HS-5 (cell line): ENCODE data around the gene ARHGAP15.

Experiments
- DNase-seq: peaks from one replicate; pipeline ENCODE4 v3.0.0-alpha.2; 2012; ENCODE audit warnings: low read depth

Gene ARHGAP15

DNA sequence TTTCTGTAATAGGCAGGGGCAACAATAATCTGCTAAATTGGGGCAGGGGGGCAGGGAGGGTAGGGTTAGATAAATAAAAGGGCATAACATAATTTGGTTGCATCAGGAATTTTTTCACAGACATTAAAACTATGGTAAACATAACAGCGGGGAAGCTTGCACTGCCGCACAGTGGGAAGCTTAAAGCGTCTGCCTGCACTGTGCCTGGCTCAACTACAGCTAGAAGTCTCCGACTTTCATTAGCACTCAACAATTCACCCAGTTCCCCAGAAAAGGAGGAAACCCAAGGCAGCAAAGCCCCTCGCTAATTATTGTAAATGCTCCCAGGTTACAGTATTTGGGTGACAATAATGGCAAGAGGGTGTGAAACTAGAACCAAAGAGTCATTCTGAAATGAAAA, 562.9 kb downstream of the ARHGAP15 start:
- no peak for DNase-seq

DNA sequence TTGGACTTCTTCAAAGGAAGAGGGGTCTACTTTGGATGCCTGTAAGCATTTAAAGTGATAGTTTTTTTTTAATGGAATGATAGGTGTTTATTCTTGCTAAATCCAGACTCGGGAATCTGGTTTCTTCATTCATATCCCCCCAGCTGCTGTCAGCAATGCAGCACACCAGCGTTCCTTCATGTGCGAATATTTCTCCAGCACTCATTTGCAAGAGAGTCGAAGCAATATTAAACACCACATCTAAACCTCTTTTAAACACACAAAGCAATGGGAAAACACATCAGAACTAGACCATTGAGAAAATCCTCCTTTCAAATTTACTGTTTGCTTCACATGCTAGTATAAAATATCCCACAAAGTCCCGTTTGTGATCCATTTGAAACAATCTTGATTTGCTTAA, 563.7 kb downstream of the ARHGAP15 start:
- DNase-seq: no peak

DNA sequence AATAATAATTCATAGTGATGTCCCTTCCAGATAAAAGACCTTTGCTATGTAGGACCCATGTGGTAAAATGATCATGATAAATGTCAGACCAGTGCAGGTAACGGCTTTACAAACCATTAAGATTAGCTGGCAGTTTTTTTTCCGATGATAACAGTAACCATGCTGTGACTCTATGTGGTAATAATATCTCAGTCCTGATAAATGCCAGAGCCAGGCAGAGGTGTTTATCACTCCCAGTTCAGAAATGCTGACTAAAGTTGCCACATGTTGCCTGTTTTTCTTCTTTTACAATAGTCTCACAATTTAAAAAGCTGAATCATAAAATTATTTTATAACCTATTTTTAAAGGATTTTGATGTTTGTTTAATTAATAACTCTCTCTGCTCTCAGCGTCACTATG, 565.1 kb downstream of the ARHGAP15 start:
- no peak for DNase-seq

DNA sequence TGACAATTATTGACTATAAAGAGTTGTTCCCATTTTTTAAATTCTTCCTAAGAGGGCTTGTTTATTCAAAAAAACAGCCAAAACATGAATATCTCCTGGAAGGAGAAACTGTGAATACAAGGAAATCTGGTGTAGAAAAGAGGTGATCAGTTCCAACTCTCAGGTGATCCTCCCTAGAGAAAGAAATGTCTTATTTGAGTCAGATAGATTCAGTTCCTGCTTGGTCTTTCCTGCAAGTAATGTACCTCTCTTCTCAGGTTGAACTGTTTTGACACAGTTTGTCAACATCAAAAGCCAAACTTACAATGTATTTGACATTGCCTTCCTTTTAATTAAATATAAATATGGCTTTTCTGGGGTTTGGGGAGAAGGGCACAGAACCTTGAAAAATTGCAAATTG, 567.4 kb downstream of the ARHGAP15 start:
- no peak for DNase-seq

DNA sequence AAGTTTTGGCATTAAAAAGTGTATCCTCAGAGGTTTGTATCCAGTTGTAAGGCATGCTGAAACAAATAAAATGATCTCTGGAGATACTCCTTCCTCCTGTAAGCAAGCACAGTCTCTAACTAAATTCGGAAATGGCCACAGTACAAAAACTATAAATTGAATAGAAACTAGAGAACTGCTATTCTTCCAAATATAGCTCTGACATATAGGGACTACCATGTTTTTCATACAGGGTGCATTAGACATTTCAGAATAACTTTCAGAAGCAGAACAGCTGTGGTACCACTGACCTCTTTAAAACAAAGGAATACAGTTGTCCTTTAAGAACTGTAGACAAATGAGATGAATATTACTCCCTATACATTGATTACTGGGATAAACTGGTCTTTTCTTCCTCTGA, 568.5 kb downstream of the ARHGAP15 start:
- no peak for DNase-seq

DNA sequence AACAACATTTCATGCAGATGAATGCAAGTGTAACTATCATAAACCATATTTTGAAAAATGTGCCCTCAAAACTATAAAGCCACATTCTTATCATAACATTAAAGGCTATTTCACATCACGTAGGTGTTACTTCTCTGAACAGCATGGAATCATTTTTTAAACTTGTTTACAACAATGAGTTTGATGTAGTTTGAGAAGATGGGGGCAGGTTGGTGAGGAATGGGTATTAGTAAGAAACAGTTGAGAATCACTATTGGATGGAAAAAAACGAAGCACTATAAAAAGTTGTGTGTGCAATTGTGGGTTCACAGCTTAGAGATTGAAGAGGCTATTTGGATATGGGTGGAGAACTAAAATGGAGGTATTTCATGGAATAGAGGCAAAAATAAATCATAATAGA, 569.1 kb downstream of the ARHGAP15 start:
- no peak for DNase-seq

DNA sequence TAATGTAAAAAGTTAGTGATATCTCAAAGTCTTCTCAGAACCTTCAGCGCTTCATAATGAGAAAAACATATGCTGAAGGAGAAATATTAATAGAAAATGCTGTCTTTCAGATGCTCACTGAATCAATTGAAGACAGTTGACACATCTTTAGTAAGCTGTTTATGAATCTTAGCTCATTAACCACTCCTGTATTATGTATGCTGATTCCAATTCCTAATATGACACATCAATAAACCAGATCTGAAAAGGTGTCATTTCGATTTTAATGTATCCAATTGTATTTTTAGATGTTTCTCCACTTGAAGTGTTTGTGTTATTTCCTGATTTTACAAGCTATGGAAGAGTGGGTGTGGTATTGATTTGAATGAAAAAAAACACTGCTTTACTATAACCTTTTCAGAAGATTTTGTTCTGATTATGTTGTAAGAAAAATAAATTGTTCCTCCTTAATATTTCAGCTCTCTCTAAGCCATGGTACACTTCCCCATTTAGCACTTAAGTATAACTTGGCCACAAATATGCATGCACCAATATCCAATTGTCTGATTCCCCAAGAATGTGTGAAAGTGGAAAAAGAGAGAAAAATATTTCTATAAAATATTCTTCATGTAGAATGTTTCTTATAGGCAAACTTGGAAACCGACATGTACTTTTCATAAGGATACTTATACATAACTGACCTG, 569.8 kb downstream of the ARHGAP15 start:
- no peak for DNase-seq

DNA sequence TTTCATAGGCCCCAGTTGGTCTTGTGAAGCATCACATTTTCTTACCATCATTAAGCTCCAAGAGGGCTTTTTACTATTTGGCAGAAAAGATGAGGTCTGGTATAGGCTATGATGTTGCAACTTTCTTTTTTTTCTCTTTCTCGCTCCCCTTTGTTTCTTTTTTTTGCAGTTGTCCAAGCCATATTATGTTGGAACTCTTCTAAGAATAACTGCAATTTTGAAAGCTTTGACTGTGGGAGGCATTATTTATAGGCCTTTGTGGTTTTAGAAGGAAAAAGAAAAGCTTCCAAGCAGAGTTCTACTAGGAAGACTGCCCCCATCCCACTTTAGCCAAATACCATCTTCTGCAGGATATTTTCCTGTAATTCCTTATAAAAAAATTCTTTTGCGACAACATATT, 571.6 kb downstream of the ARHGAP15 start:
- DNase-seq: no peak

DNA sequence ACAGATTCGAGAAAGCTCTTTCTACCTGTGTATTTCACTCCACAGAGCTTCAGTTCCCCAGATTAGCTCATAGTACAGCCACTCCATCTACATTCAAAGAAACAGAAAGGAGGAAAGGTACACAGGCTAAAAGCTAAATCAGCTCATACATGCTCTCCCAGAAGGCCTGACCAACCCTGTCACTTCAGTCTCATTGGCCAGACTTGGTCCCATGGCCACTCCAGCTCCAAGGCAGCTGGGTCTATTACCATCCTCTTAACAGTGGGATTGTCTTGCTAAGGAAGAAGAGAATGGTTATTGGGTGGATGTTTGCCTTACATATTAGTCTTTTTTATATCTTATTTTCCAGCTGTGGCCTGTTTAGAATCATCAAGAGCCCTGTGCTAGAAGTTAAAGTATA, 572.6 kb downstream of the ARHGAP15 start:
- no peak for DNase-seq

DNA sequence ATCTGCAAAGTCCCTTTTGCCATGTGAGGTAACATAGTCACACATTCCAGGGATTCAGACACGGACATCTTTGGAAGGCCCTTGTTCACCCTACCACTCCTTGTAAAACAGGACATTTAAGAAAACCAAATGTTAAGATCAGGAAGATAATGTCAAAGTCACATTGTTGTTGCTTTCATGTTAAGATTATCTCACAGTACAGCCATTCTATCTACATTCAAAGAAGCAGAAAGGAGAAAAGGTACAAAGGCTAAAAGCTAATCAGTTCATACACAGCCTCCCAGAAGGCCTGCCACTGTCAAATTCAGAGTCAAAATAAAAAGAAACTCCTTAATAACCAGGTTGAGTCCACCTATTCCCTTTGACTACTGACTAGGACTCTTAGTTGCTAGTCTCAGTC, 573.7 kb downstream of the ARHGAP15 start:
- no peak for DNase-seq

DNA sequence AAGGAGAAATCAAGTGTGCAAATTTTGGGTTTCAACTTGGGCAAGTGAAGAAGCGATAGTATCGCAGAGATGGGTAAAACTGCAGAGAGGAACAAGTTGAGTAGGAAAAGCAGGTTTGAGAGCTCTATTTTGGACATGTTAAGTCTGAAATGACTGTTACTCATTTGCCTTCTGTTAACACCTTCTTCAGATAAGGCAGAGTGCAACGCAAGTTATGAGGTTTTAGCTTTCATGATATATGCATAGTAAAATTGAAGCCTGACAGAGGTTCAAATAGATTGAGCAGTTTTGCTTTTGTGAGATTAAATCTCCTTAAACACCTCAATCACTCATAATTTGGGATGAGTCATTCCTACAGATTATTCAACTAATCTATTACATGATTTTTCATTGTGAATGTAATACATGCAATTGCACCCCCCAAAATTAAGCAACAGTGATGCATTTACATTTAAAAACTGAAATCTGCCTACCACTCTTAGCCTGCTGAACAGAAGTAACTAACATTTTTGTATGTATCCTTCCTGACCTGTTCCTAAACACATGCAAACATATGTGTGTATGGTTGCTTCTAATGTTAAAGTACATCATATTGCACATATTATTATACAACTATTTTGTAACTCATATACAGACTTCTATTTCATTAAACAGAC, 575.4 kb downstream of the ARHGAP15 start:
- DNase-seq: no peak

DNA sequence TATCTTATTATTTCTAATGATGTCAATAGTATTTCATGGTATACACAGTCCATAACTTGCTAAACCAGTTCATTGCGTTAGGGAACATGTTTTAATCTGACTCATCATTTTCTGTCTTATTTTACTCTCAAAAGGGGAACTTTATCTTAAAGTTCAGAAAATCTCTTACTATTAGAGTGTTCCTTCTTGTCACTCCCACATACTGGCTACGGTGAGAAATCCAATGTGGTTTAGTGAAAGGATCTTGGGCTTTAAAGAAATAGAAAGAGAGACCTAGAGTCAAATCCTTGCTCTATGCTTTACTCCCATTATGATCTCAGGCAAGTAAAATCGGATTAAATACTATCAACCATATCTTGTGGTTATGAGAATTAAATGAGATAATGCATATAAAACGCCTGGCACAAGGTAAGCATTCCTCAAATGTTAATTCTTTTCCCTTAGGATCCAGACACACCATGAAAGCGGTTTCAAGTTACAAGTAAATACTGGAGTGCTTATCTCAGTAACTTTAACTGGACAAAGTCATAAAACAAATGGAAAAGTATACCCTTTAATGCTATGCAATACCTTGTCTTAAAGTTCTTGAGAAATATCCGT, 576.0 kb downstream of the ARHGAP15 start:
- peak; percentile 8 for DNase-seq

DNA sequence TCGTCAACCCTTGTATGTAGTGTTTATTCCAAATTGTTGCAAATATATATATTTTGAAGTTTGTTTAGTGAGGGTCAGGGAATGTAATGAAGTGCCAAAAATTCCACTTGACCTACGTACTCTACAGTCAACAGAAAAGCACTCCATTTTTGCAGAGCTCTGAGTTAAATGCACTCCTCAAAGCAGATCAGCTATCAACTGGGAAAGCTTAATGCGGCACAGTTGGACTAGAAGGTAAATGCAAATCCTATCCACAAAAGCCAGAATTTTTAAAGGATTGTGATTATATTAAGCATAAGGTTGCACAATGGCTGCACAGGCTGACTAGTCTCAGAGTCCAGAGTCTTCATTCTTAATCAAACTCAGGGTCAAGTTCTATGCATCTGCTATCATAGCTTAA, 577.1 kb downstream of the ARHGAP15 start:
- no peak for DNase-seq

DNA sequence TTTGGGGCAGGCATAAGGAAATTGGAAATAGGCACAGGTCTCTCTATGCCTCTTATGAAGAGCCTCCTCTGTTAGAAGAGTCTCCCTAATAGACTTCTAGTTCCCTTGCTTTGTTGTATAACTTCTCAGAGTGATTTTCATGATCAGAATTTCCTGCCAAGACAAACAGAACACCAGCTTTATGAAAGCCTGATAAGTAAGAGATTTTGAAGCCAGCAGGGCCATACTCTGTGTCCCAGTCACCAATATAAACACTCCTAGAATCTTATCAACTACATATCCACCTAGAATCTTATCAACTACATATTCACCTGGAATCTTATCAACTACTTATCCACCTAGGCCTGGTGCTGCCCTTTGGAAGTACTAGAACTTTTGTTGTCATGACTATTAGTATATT, 579.5 kb downstream of the ARHGAP15 start:
- no peak for DNase-seq

DNA sequence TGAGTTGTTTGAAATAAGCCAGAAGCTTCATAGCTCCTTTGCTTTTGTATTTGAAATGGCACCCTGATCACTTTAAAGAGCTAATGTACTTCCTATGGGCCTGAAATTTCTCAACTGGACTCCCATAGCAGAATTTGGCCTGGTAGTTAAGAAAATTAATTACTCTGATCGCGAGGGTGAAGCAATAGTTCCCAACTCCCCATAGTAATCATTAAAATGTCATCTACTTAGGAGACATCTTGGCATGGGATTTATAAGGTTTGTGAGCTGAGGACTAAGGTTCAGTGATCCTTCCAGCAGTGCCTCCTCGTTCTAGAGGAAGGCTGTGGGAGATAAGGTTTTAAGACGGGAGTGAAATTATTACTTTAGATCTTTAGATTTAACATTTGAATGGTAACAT, 581.0 kb downstream of the ARHGAP15 start:
- DNase-seq: no peak

DNA sequence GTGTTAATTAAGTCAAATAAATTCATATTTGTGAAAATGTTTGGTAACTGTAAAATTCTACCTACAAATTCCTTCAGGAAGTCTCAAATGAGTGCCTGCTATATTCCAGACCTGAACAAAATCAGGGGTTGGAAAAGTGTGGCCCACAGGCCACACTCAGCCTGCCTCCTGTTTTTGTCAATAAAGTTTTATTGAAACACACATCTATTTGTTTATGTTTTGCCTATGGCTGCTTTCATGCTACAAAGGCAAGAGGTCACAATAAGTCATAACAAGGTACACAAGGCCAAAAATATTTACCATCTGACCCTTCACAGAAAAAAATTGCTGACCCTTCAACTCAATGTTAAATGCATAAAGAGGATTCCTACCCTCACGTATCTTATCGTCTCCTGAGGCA, 581.7 kb downstream of the ARHGAP15 start:
- DNase-seq: no peak

DNA sequence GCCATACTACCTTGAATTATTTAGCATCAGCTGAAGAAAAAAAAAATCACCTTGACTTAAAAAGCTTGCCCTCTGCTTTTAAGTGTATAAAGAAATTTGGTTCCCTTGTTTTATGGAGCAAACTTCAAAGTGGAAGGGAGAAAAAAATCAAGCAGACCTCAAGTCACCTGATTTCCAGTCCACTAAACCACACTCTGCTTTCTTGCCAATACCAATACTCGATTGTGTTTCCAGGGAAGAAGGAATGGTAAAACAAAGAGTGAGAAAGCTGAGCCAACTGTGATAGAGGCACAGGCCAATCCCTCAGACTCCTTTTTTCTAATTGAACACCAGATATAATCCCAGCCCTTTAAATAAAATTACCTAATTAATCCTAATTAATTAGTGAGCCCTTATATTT, 587.3 kb downstream of the ARHGAP15 start:
- DNase-seq: no peak

DNA sequence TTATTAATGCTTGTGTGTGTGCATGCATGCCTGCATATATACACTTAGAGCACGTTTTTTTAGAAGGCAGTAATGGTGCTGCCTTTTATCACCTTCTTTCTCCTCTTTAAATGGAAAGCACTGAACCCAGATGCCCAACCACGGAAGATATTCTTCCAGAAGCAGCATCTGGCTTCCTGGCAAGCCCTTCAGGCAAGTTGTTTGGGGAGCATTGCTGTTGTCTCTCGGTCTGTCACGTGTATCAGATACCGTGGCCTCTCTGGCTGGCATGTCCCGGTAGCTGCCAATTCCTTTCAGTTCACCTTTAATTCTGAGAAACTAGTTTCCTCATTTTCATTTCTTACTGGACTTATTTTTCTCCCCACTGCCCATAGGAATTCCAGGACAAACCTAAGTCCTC, 587.8 kb downstream of the ARHGAP15 start:
- DNase-seq: no peak

DNA sequence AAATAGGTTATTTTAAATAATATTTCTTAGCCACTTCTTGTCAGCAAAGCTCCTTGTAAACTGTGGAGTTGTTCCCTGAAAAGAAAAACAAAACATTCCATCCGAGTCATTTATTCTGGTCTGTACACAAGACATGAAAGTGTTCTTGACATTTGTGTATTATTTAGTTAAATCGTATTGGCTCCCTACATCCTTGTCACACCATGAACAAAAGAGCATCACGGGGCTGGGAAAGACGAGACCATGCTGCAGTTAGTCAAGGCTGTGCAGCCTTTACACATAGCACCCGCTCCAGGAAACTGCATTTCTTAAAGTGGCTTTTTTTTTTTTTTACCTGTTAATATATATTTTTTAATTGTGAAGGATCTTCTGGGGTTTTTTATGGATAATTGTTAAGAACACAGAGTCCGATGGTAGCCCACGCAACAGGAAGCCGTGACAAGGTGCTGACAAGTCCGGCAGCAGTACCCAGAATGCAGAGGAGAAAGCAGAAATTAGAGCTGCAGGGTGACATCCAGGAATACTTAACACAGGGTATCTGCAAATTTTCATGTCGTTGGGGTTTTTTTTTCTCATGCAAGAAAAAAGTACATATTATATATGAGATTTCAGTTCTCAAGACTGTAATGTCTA, 588.4 kb downstream of the ARHGAP15 start:
- DNase-seq: no peak

DNA sequence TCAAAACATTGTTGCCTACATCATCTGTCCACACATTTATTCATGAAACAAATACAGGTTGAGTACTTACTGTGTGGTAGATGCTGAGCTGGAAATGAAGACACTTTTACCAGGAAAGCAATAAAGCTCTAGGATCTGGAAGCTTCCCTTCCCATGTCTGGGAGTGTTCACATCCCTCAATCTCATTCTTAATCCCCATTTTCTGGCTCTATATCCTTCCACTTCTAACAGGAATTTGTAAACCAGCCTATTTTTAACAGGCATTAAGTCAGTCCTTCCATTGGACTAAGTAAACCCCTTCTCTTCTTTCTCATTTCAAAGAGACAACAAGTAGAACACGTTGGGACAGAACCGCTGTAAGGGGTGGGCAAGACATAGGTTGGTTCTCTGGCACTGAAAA, 589.5 kb downstream of the ARHGAP15 start:
- DNase-seq: no peak

DNA sequence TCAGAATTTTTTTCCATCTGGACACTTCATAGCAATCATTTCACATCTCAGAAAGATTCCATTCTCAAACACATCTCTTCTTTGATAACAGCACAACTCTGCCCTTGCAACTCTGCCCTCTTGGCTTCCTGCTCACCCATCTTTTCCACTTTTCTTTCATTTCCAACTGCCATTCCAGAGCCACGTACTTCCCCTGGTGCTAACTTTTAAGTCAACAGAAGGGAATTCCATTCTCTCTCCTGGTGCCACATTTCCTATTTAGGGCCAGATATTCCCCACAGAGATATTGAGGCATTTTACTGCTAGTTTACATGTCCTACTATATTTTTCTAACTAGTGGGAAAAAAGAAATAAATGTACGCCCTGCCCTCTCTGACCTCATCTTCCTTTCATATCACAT, 590.2 kb downstream of the ARHGAP15 start:
- DNase-seq: no peak

DNA sequence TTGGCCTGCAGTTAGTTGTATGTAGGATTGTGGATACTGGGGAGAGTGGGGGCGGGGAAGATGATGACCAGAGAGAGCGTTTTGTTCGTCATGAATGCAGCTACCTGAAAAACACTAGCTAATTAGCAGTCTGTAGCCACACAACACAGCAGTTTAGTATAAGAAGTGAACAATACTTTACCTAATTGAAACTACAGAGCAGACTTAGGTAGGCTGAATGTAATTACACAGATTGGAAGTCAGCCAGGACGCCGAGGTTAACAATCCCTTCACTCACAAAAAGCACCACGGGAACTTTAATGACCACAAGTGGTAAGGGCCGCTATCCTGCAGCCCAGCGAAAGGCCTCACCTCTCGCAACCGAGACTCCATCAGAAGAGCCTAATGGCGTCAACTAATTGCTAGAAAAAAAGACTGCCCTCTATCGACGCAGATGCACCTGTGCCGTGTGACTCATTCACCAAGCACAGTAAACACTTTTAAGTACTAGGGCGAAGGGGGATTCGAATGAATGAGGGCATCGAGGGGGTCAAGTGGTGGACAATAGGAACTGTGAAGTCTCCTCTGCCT, 591.0 kb downstream of the ARHGAP15 start:
- no peak for DNase-seq

DNA sequence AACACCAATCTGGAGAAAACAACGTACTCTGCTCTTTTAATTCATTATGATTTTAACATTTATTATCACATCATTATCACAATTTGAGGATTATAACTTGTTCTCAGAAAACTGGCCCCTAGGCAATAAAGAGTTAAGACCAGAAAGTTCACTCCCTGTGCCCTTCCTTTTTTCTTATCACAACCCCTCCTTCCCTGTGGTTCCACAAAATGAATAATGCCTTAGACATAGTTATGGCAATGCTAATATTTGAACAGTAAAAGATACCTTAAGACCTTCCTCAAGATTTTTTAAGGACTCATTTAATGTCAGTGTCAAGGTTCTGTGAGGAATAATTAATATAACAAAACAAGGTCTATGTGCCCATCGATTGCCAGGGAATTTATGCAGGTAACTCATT, 596.2 kb downstream of the ARHGAP15 start:
- DNase-seq: no peak
